HAP-1 (cell line): ENCODE measurements around the gene CPT1A.

ENCODE experiments used
- DNase-seq, 2 experiments: peaks; one replicate each; pipeline ENCODE4 v3.0.0-alpha.2; 2016 to 2020; ENCODE audit warnings: low spot score in 2 of 2
- H3K27me3 ChIP-seq: fragments of 250-450 bp; sonication (Bioruptor Pico); 2 replicates; pipeline ENCODE4 v1.5.1; 2020; ENCODE audit warnings: low read depth, mild to moderate bottlenecking, moderate library complexity
- H3K36me3 ChIP-seq: fragments of 250-450 bp; sonication (Bioruptor Pico); replicated peaks from 2 replicates; pipeline ENCODE4 v1.5.1; 2020; ENCODE audit warnings: mild to moderate bottlenecking
- H3K4me1 ChIP-seq: fragments of 250-450 bp; sonication (Bioruptor Pico); 2 replicates; pipeline ENCODE4 v1.5.1; 2020; ENCODE audit warnings: mild to moderate bottlenecking
- H3K4me3 ChIP-seq: fragments of 250-450 bp; sonication (Bioruptor Pico); 2 replicates; pipeline ENCODE4 v1.5.1; 2020; ENCODE audit warnings: mild to moderate bottlenecking, moderate library complexity
- H3K9me3 ChIP-seq: fragments of 250-450 bp; sonication (Bioruptor Pico); 2 replicates; pipeline ENCODE4 v1.5.1; 2020; ENCODE audit warnings: mild to moderate bottlenecking, moderate library complexity
- in situ Hi-C: fragments of 300-500 bp; cut with MboI; formaldehyde crosslinking; loops from 3 replicates; pipeline ENCODE4 v1.14.3; 2020; ENCODE audit warnings: low sequenced_read_pairs, inconsistent platforms, mixed read lengths

Gene CPT1A

DNA sequence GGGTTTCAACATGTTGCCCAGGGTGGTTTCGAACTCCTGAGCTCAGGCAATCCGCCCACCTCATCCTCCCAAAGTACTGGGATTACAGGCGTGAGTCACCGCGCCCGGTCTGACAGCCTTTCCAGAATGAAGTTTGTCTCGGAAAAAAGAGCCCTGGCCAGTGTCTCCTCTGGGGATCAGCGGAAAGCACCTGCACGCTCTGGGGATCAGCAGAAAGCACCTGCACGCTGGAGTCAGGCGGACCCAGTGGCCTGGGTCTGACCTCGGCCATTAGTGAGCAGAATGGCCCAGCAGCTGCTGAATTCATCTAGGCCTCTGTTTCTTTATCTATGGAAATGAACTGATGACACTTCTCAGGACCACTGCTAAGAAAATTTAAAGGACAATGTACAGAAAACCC, 79.9 kb downstream of the CPT1A start:
- in situ Hi-C loops = no loop called here
- no peaks in the 10 kb centered on the region for H3K9me3 ChIP-seq
- no peak for DNase-seq
- H3K36me3 ChIP-seq = peaks cover 42% of the 10 kb centered on the region
- H3K4me3 ChIP-seq = no peak overlapping the region
- no peaks in the 10 kb centered on the region for H3K4me1 ChIP-seq
- no peaks in the 10 kb centered on the region for H3K27me3 ChIP-seq

DNA sequence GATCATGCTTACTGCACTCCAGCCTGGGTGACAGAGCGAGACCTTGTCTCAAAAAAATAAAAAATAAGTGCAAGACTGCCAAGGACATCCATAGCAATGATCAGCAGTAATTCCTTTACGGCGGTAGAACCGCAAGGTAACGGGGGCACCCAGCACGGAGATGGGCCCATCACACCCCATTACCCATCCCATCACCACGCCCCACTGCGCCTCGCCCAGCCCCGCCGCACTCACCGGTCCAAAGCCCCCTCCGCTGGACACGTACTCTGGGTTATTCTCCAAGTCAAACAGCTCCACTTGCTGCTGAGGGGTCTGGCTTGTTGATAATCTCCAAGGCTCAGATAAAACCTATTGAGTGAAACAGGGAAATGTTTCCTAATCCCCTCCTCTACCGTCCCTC, 81.7 kb downstream of the CPT1A start:
- no peaks in the 10 kb centered on the region for H3K27me3 ChIP-seq
- no peaks in the 10 kb centered on the region for H3K9me3 ChIP-seq
- H3K4me3 ChIP-seq = no peak overlapping the region
- H3K4me1 ChIP-seq = no peaks in the 10 kb centered on the region
- no peak for DNase-seq
- peaks cover 49% of the 10 kb centered on the region for H3K36me3 ChIP-seq
- in situ Hi-C loops = no loop called here

DNA sequence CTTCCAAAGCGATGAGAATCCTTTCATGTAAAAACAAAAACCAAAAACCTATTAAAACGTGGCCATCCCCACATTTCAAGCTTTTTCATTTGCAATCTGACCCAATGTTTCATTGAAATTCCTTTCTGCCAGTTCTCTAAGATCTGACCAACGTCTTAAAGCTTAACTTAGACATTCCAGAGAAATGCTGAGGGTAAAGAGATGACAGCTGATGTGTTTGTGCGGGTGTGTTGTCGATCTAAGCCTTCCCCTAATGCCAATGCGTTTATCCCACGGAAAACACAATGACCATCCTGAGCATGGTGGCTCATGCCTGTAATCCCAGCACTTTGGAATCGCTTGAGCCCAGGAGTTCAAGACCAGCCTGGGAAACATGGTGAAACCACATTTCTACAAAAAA, 84.0 kb downstream of the CPT1A start:
- Histone ChIP-seq H3K4me1 (no peaks in the 10 kb centered on the region), H3K9me3 (no peaks in the 10 kb centered on the region), H3K4me3 (no peak overlapping the region), H3K36me3 (peaks cover 49% of the 10 kb centered on the region), H3K27me3 (no peaks in the 10 kb centered on the region)
- in situ Hi-C loops = no loop called here
- DNase-seq = no peak

DNA sequence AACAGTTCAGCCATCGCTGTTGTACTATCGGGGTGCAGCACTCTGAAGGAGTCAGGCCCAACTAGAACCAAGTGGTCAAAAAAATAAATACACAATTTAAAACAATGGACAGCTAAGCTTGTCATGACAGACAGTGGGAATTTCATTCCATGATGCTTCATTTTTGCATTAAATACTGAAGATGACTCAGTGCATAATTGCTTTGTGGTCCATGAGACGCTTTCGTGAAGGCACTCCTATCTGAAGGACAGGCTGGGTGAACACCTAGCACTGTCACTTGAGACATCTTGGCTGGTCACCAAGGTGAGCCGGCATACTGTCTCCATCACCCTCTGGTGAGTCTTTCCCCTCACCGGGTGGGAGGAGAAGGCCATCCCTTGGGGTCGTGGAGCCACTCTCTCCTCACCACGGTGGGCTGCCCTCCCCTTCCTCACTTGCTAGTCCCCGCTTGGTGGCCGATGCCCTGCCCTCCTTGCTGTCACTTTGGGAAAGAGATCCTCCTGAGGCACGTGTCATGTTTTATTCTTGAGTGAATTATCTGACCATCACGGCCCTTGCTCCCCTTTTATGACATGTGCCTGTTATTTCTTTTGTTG, 85.4 kb downstream of the CPT1A start:
- in situ Hi-C loops = no loop called here
- H3K27me3 ChIP-seq = no peaks in the 10 kb centered on the region
- no peak overlapping the region for H3K4me3 ChIP-seq
- peaks cover 38% of the 10 kb centered on the region for H3K36me3 ChIP-seq
- H3K4me1 ChIP-seq = no peaks in the 10 kb centered on the region
- DNase-seq = no peak
- H3K9me3 ChIP-seq = no peaks in the 10 kb centered on the region

DNA sequence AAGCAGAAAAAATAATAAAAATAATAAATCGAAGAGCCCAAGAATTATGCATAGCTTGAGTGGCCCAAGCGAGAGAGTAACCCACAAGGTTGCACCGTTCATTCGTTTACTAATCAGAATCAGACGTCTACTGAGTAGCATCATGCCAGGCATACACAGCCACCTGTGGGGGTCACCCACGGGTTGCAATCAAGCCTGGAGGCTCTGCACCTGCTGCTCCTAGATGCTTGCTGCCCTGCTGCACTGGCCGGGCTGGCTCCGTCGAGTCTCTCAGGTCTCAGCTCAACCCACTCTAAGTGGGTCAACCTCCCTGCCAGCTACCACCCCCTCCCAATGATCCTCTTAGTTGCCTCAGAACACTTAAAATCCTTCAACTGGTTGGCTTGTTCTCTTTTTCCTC, 88.4 kb downstream of the CPT1A start:
- no peak for DNase-seq

DNA sequence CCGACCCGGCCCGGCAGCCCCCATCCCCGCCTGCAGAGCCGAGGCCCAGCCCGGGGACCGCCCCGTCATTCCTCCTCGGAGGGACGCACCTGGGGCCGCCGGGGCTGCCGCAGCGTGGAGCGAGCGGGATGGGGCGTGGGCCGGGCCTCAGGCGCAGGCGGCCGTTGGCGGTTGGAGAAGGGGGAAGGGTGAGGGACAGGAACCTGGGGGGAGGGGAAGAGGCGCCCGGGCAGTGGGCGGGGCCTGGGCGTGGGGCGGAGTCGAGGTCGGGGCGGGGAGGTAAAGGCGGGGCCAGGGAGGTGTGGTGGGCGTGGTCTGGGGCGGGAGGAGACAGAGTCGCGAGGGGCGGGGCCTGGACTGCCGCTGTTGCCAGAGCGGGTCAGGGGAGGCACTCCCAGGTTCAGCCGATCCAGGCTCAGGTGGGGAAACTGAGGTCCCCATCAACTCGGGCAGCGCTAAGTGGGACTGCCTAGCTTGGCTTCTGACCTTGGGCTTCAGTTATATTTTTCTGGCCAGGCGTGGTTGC, 90.3 kb downstream of the CPT1A start, which contains the start of gene TESMIN:
TSS of gene TESMIN (minus strand) at position 190 of the 526 bp plus-strand sequence. CDS start 860 bp downstream, outside the sequence.
- in situ Hi-C loops = no loop called here
- DNase-seq = peak; percentile 83 to 97

More for the DNA sequence above, 88.4 kb downstream of the CPT1A start:
- H3K9me3 ChIP-seq = no peaks in the 10 kb centered on the region
- H3K4me1 ChIP-seq = peaks cover 4% of the 10 kb centered on the region; the same call in 1 of the 2 replicates
- no peaks in the 10 kb centered on the region for H3K27me3 ChIP-seq
- H3K36me3 ChIP-seq = peaks cover 22% of the 10 kb centered on the region
- in situ Hi-C loops = no loop called here
- no peak overlapping the region for H3K4me3 ChIP-seq

DNA sequence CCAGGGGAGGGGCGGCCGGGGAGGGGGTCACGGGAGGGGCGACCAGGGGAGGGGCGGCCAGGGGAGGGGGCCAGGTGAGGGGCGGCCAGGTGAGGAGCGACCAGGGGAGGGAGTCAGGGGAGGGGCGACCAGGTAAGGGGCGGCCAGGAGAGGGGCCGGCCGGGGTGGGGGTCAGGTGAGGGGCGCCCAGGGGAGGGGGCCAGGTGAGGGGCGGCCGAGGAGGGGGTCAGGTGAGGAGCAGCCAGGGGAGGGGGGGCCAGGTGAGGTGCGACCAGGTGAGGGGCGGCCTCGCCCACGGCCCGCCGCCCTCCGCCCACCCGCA, 90.8 kb downstream of the CPT1A start:
- Histone ChIP-seq H3K27me3 (no peaks in the 10 kb centered on the region), H3K9me3 (no peaks in the 10 kb centered on the region), H3K4me1 (peaks cover 4% of the 10 kb centered on the region; the same call in 1 of the 2 replicates), H3K4me3 (peak overlapping the region; percentile 24; the same call in 1 of the 2 replicates), H3K36me3 (no peaks in the 10 kb centered on the region)
- in situ Hi-C loops = no loop called here
- DNase-seq = no peak

More for the DNA sequence above, 90.3 kb downstream of the CPT1A start, which contains the start of gene TESMIN:
- Histone ChIP-seq H3K36me3 (peaks cover 3% of the 10 kb centered on the region), H3K4me1 (peaks cover 4% of the 10 kb centered on the region; the same call in 1 of the 2 replicates), H3K9me3 (no peaks in the 10 kb centered on the region), H3K4me3 (peak within 1 kb of the TSS; percentile 24), H3K27me3 (no peaks in the 10 kb centered on the region)

DNA sequence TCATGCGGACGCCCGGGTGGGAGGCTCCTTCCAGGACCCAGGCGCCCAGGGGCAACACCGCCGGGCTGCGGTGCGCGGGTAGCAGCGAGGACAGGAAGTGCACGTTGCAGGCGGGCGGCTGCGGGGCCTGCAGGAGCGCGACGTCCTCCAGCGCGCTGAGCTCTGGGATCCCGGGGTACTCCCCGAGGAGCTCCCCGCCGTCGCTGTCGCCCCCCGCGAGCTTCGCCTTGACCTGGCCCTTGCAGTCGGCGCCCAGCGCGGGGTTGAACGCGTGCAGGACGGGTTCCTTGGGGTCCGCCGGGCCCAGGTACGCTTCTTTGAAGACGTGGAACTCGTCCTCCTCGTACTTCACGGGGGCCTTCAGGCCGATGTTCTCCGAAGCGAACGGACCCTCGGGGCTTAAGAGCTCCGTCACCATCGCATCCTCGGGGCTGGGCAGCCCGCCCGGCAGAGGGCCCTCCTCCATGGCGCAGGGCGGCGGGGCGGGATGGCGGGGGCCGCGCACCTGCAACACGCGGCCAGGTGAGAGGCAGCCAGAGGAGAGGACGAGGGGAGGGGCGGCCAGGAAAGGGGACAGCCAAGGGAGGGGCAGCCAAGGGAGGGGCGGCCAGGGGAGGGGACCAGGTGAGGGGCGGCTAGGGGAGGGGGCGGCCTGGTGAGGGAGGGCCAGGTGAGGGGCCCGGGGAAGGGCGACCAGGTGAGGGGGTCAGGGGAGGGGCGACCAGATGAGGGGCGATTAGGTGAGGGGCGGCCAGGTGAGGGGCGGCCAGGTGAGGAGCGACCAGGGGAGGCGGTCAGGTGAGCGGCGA, 91.3 kb downstream of the CPT1A start:
- no peak for DNase-seq

DNA sequence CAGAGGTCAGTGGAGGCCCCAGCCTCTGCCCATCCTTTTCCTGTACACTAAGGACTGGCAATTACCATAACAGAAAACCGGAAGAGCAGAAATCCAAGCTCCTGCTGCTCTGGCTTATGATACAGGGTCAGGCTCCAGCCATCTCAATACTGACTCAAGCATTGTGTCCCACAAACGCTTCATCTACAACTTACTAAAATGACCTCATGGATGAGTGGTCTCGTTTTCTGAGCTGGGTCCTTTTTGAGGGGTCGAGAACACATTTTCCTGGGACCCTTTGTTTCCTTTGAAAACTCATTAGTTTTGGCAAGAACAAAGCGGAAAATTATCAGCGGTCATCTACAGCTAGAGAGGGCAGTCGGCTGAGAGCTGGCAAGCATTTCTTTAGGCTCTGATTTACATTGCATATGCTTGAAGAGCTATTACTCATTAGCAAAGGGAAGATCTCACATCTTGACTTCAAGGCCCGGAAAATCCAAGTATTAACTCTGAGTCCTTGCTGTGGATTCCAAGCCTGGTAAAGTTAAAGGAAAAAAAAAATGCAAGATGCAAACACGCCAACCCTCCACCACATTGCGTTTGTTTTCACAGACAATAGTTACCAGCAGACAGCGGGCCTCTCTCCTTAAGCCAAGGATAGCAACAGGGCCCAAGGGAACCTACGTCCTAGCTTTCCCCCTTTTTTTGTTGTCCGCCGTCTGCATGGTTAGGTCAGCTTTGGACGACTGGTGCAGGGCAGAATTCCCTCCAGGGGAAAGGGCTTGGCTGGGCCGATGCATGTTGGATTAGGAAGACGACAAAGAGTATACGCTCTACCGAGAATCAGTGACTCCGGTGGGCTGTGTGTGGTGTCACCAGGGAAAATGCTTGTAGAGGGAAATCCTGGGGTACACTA, 92.2 kb downstream of the CPT1A start:
- no peak for DNase-seq
- H3K9me3 ChIP-seq = no peaks in the 10 kb centered on the region
- H3K36me3 ChIP-seq = no peaks in the 10 kb centered on the region
- no peak overlapping the region for H3K4me3 ChIP-seq
- peaks cover 4% of the 10 kb centered on the region; the same call in 1 of the 2 replicates for H3K4me1 ChIP-seq
- no peaks in the 10 kb centered on the region for H3K27me3 ChIP-seq
- in situ Hi-C loops = no loop called here

More for the DNA sequence above, 91.3 kb downstream of the CPT1A start:
- no peaks in the 10 kb centered on the region for H3K36me3 ChIP-seq
- no peaks in the 10 kb centered on the region for H3K27me3 ChIP-seq
- H3K4me1 ChIP-seq = peaks cover 4% of the 10 kb centered on the region; the same call in 1 of the 2 replicates
- H3K9me3 ChIP-seq = no peaks in the 10 kb centered on the region
- no peak overlapping the region for H3K4me3 ChIP-seq
- in situ Hi-C loops = no loop called here

DNA sequence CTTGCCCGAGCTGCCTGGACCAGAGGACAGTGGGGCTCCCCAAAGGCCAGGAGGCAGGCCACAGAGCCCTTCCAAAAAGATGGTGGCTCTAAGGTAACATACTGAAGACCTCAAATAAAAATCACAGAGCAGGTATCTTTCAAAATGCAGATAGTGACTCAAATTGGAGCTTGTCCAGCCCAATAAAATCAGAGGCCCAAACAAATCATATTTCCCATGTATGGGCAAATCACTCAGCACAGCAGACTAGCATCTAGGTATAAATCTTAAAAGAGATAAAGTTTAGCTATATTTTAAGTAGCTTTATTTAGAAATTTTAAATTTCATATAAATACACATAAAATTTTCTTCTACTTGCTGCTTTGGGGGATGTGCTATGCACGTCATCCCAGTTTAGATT, 93.7 kb downstream of the CPT1A start:
- Histone ChIP-seq H3K36me3 (0 out of 2 replicates have a peak, but pooled peaks cover 2% of the 10 kb centered on the region), H3K9me3 (no peaks in the 10 kb centered on the region), H3K4me3 (no peak overlapping the region), H3K27me3 (no peaks in the 10 kb centered on the region), H3K4me1 (peaks cover 4% of the 10 kb centered on the region; the same call in 1 of the 2 replicates)
- in situ Hi-C loops = no loop called here
- DNase-seq = no peak

DNA sequence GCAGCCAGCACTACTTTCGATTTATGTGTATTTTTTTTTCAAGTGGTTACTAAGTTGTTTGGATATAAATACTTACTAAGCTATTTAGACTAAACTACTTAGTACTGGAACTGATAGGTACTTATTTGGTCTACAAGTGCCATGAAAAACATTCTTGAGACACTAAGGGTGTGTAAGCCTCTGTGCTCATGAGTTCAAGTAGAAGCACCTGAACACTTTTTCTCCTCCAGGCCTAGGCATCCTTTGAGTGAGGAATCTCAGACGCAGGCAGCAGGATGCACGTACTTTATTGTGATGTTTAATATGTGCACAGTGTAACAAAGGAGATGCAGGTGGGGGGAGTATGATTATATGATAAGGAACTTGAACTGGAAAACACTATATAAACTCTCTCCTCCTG, 98.2 kb downstream of the CPT1A start:
- Histone ChIP-seq H3K27me3 (no peaks in the 10 kb centered on the region), H3K36me3 (0 out of 2 replicates have a peak, but pooled peaks cover 2% of the 10 kb centered on the region), H3K4me3 (no peak overlapping the region), H3K9me3 (no peaks in the 10 kb centered on the region), H3K4me1 (no peaks in the 10 kb centered on the region)
- no peak for DNase-seq
- in situ Hi-C loops = no loop called here

DNA sequence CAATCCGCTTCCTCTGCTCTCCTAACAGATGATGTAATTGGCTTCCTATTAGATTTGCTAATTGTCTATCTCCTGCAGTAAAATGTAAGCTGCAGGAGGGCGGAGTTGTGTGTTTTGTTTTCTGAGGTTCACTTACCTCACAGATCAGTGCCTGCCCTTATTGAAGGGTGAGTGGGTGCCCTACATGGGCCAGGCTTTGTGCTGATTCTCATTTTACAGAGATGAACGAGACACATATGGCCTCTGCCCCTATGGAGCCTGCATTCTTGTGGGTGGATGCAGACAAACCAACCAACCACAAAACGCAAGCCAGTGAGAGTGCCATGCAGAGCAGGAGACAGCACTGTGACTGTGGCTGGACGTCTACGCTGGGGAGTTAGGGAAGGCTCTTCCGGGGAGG, 100.3 kb downstream of the CPT1A start:
- Histone ChIP-seq H3K36me3 (0 out of 2 replicates have a peak, but pooled peaks cover 2% of the 10 kb centered on the region), H3K4me1 (no peaks in the 10 kb centered on the region), H3K27me3 (no peaks in the 10 kb centered on the region), H3K4me3 (no peak overlapping the region), H3K9me3 (no peaks in the 10 kb centered on the region)
- DNase-seq = no peak
- in situ Hi-C loops = no loop called here

DNA sequence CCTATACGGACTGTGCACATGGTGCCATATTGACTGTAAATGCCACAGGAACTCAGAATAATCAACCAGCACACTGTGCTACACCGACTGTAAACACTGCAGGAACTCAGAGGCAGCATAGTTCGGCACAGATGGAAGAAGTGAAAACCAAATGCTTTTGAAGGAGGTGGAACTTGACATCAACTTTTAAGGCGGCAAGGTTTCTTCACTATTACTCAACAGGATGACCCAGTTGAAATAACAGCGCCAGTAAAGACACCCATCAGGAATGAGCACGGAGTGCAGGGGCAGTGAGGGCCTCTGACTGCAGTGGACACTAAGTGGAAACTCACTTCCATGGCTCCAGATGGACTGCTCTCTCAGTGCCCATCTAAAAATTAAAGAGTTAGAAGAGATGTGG, 106.1 kb downstream of the CPT1A start:
- in situ Hi-C loops = no loop called here
- H3K9me3 ChIP-seq = no peaks in the 10 kb centered on the region
- no peaks in the 10 kb centered on the region for H3K4me1 ChIP-seq
- no peak overlapping the region for H3K4me3 ChIP-seq
- H3K27me3 ChIP-seq = no peaks in the 10 kb centered on the region
- DNase-seq = no peak
- no peaks in the 10 kb centered on the region for H3K36me3 ChIP-seq
